Stimulated activated naive CD4-positive, alpha-beta T cell treated with Interleukin-2 at 50 U/mL for 16 hours (primary cell): Measurements from ENCODE around the gene SEMA3D.

Experiments used
- DNase-seq: peaks from one replicate; lab custom pipeline; 2025; lab: John Stamatoyannopoulos, UW

SEMA3D gene

GRCh38 chr7:85186521-85187241 lies at the start of gene SEMA3D:
TSS of gene SEMA3D (minus strand) at chr7:85187056. CDS start at chr7:85121891, 65,165 bp downstream.
- no peak for DNase-seq

GRCh38 chr7:85234730-85235129 lies 47.9 kb upstream of the SEMA3D start:
- DNase-seq, result no peak

- no peak for DNase-seq
These were observed 45.2 kb upstream of the SEMA3D start for GRCh38 chr7:85232068-85232467.

GRCh38 chr7:85230623-85231022 lies 43.8 kb upstream of the SEMA3D start:
- DNase-seq, result no peak

- no peak for DNase-seq
These were observed 42.7 kb upstream of the SEMA3D start for GRCh38 chr7:85229544-85229943.

GRCh38 chr7:85226361-85227085 lies 39.7 kb upstream of the SEMA3D start:
- no peak for DNase-seq

- DNase-seq, result no peak
These were observed 37.3 kb upstream of the SEMA3D start for GRCh38 chr7:85224171-85224570.

GRCh38 chr7:85222522-85222921 lies 35.7 kb upstream of the SEMA3D start:
- no peak for DNase-seq

- no peak for DNase-seq
These were observed 34.9 kb upstream of the SEMA3D start for GRCh38 chr7:85221796-85222195.

GRCh38 chr7:85220651-85221050 lies 33.8 kb upstream of the SEMA3D start:
- DNase-seq, result no peak

- DNase-seq, result no peak
These were observed 33.2 kb upstream of the SEMA3D start for GRCh38 chr7:85220023-85220422.

- DNase-seq, result no peak
These were observed 30.2 kb upstream of the SEMA3D start for GRCh38 chr7:85217085-85217484.

- no peak for DNase-seq
These were observed 28.2 kb upstream of the SEMA3D start for GRCh38 chr7:85215098-85215497.

- DNase-seq, result no peak
These were observed 26.6 kb upstream of the SEMA3D start for GRCh38 chr7:85213500-85213899.

GRCh38 chr7:85205754-85206153 lies 18.9 kb upstream of the SEMA3D start:
- DNase-seq, result no peak

- no peak for DNase-seq
These were observed 17.6 kb upstream of the SEMA3D start for GRCh38 chr7:85204496-85204895.

- DNase-seq, result no peak
These were observed 17.2 kb upstream of the SEMA3D start for GRCh38 chr7:85204061-85204460.

- DNase-seq, result no peak
These were observed 14.4 kb upstream of the SEMA3D start for GRCh38 chr7:85201209-85201608.

- DNase-seq, result no peak
These were observed 9.8 kb upstream of the SEMA3D start for GRCh38 chr7:85196696-85197095.

GRCh38 chr7:85191383-85191782 lies 4.5 kb upstream of the SEMA3D start:
- no peak for DNase-seq

- DNase-seq, result no peak
These were observed 754 bp downstream of the SEMA3D start for GRCh38 chr7:85186083-85186520.

GRCh38 chr7:85185424-85186082 lies 1.3 kb downstream of the SEMA3D start:
- DNase-seq, result no peak
